HepG2 (cell line): ENCODE data around the gene PARP16. TPM values are rescaled to one million over a fixed set of nuclear protein-coding genes. Genes with fewer than 3 reads are reported as not detected.

Experiments
- ATAC-seq: fragments of 200-7000 bp; cut with Tn5 transposase; 3 replicates; pipeline ENCODE4 v1.9.1; 2020; ENCODE audit warnings: mild to moderate bottlenecking, moderate library complexity
- BruUV-seq: library from RNA; stranded (reverse); fragments of 400-500 nt; replicated peaks from 2 replicates; lab custom pipeline; 2021; lab: Mats Ljungman, UMichigan
- CTCF ChIA-PET: fragments of 300-600 bp; formaldehyde crosslinking; extraction: SDS; loops from one replicate; lab custom pipeline; 2021; ENCODE audit warnings: low total read pairs, inconsistent platforms, low intra/inter-chr PET ratio; lab: Yijun Ruan, JAX
- POLR2A ChIA-PET: fragments of 350-600 bp; sonication (Branson Sonifier 250); formaldehyde crosslinking; loops from one replicate; lab custom pipeline; 2020; ENCODE audit warnings: antibody characterized with exemption, inconsistent platforms; lab: Yijun Ruan, JAX
- DNase-seq: peaks from one replicate; pipeline ENCODE4 v3.0.0-alpha.2; 2015; ENCODE audit warnings: low spot score
- FAIRE-seq: peaks from 3 replicates; lab custom pipeline; 2011; peaks lifted over from hg19 to GRCh38; lab: Jason Lieb, UNC
- H2AFZ ChIP-seq: one replicate; pipeline ENCODE4 v1.6.1; 2011; ENCODE audit warnings: low read length, inconsistent platforms
- H3K27ac ChIP-seq: fragments of 300-600 bp; 3 replicates; pipeline ENCODE4 v1.8.0; 2011; ENCODE audit warnings: mixed run types, mild to moderate bottlenecking, mixed read lengths, low read length, inconsistent platforms; ENCODE audit not compliant: insufficient read depth; ENCODE audit errors: extremely low read length
- H3K27me3 ChIP-seq, 2 experiments: fragments of 200-600 bp in 1 of 2; 2 replicates in 1 of 2; 3 replicates in 1 of 2; pipeline versions ENCODE4 v1.6.0 to v1.8.0; 2011; ENCODE audit warnings: low read length in 2 of 2, mild to moderate bottlenecking in 2 of 2, moderate library complexity in 2 of 2, inconsistent platforms in 1 of 2; ENCODE audit not compliant: insufficient read depth in 2 of 2, control insufficient read depth in 1 of 2
- H3K36me3 ChIP-seq, 2 experiments: fragments of 200-600 bp in 1 of 2; replicated peaks in 1 of 2; 2 replicates in 1 of 2; 3 replicates in 1 of 2; pipeline versions ENCODE4 v1.5.1 to v1.8.0; 2011; ENCODE audit warnings: low read length in 2 of 2, inconsistent platforms in 1 of 2; ENCODE audit not compliant: insufficient read depth in 2 of 2, control insufficient read depth in 1 of 2
- H3K4me1 ChIP-seq: 2 replicates; pipeline ENCODE4 v1.5.1; 2012; ENCODE audit warnings: low read length, inconsistent platforms; ENCODE audit not compliant: insufficient read depth
- H3K4me2 ChIP-seq: 2 replicates; pipeline ENCODE4 v1.6.0; 2011; ENCODE audit warnings: low read depth, low read length, inconsistent platforms
- H3K4me3 ChIP-seq, 3 experiments: fragments of 200-600 bp in 1 of 3; sonication (generic), shearing (Covaris generic) in 1 of 3; replicated peaks in 1 of 3; 2 replicates each; pipeline ENCODE4 v1.5.1; 2011 to 2016; ENCODE audit warnings: low read length in 3 of 3, inconsistent platforms in 2 of 3, low read depth in 2 of 3, mild to moderate bottlenecking in 2 of 3, control low read depth in 1 of 3, mixed read lengths in 1 of 3; ENCODE audit not compliant: insufficient read depth in 1 of 3
- H3K79me2 ChIP-seq: one replicate; pipeline ENCODE4 v1.6.1; 2011; ENCODE audit warnings: low read length, inconsistent platforms; ENCODE audit not compliant: insufficient read depth
- H3K9ac ChIP-seq: 2 replicates; pipeline ENCODE4 v1.6.0; 2011; ENCODE audit warnings: mild to moderate bottlenecking, low read depth, low read length, inconsistent platforms; ENCODE audit not compliant: insufficient read depth
- H3K9me3 ChIP-seq: 2 replicates; pipeline ENCODE4 v1.5.1; 2012; ENCODE audit warnings: mild to moderate bottlenecking, low read length
- H4K20me1 ChIP-seq: 2 replicates; pipeline ENCODE4 v1.6.0; 2011; ENCODE audit warnings: inconsistent platforms, mild to moderate bottlenecking, low read length, moderate library complexity; ENCODE audit not compliant: insufficient read depth
- BRCA1 ChIP-seq: sonication (generic); formaldehyde crosslinking; IDR thresholded peaks from 2 replicates; pipeline ENCODE4 v1.4.0; 2020; ENCODE audit warnings: missing genetic modification reagents
- CSRNP1 ChIP-seq: sonication (generic); formaldehyde crosslinking; IDR thresholded peaks from 2 replicates; pipeline ENCODE4 v1.8.1; 2023; ENCODE audit warnings: mild to moderate bottlenecking, missing genetic modification reagents
- DNMT1 ChIP-seq: sonication (generic); formaldehyde crosslinking; IDR thresholded peaks from 2 replicates; pipeline ENCODE4 v1.5.1; 2020; ENCODE audit warnings: mild to moderate bottlenecking, missing genetic modification reagents
- FOXK1 ChIP-seq: sonication (generic); formaldehyde crosslinking; IDR thresholded peaks from 2 replicates; pipeline ENCODE4 v1.4.0; 2020; ENCODE audit warnings: low read depth, missing genetic modification reagents, borderline replicate concordance
- GATAD2A ChIP-seq: IDR thresholded peaks from 2 replicates; pipeline ENCODE4 v1.6.1; 2016
- GFI1 ChIP-seq: sonication (generic); formaldehyde crosslinking; IDR thresholded peaks from 2 replicates; pipeline ENCODE4 v1.5.0; 2020; ENCODE audit warnings: missing genetic modification reagents, mild to moderate bottlenecking, borderline replicate concordance
- HNRNPK ChIP-seq: fragments of 200-400 bp; formaldehyde crosslinking; IDR thresholded peaks from 2 replicates; pipeline ENCODE4 v1.6.1; 2018; ENCODE audit warnings: low read length, low read depth, moderate library complexity, mild to moderate bottlenecking; ENCODE audit not compliant: poor library complexity, severe bottlenecking
- NKX3-1 ChIP-seq: sonication (generic); formaldehyde crosslinking; IDR thresholded peaks from 2 replicates; pipeline ENCODE4 v1.5.0; 2020; ENCODE audit warnings: missing genetic modification reagents
- PHF5A ChIP-seq: IDR thresholded peaks from one replicate; pipeline ENCODE4 v1.6.1; 2018; ENCODE audit warnings: low read depth, missing genetic modification reagents; ENCODE audit not compliant: unreplicated experiment
- PTBP1 ChIP-seq: fragments of 200-400 bp; formaldehyde crosslinking; IDR thresholded peaks from 2 replicates; pipeline ENCODE4 v1.6.1; 2018; ENCODE audit warnings: low read length, low read depth; ENCODE audit not compliant: poor library complexity, severe bottlenecking
- RFXAP ChIP-seq: sonication (generic); formaldehyde crosslinking; IDR thresholded peaks from 2 replicates; pipeline ENCODE4 v1.4.0; 2020; ENCODE audit warnings: missing genetic modification reagents, borderline replicate concordance
- ZBTB38 ChIP-seq: sonication (generic); formaldehyde crosslinking; IDR thresholded peaks from 2 replicates; pipeline ENCODE4 v1.5.1; 2020; ENCODE audit warnings: mild to moderate bottlenecking, missing genetic modification reagents
- ZNF24 ChIP-seq: fragments of 450-650 bp; IDR thresholded peaks from 2 replicates; pipeline ENCODE4 v1.6.1; 2017; ENCODE audit warnings: antibody characterized with exemption, mild to moderate bottlenecking
- ZNF589 ChIP-seq: sonication (generic); formaldehyde crosslinking; conservative IDR thresholded peaks from 2 replicates; pipeline ENCODE4 v1.8.0; 2022; ENCODE audit warnings: mild to moderate bottlenecking, moderate library complexity, missing genetic modification reagents
- ZNF777 ChIP-seq: sonication (generic); formaldehyde crosslinking; IDR thresholded peaks from 2 replicates; pipeline ENCODE4 v1.4.0; 2020; ENCODE audit warnings: missing genetic modification reagents
- ZSCAN22 ChIP-seq: sonication (generic); formaldehyde crosslinking; IDR thresholded peaks from 2 replicates; pipeline ENCODE4 v1.4.0; 2020; ENCODE audit warnings: mild to moderate bottlenecking, missing genetic modification reagents
- WGBS: methylation state at CpG from one replicate; pipeline ENCODE4 v1.1.6; 2017; ENCODE audit warnings: low lambda C conversion rate; 5-methylcytosine and 5-hydroxymethylcytosine counted together
- in situ Hi-C: cut with HindIII; loops from 2 replicates; pipeline ENCODE4 v1.10.0; 2017; ENCODE audit warnings: low pct_unique_long_range_greater_than_20kb; ENCODE audit not compliant: extremely low pct_ligation_motif_present
- intact Hi-C: fragments of 100-400 bp; cut with micrococcal nuclease; formaldehyde crosslinking; loops from one replicate; pipeline ENCODE4 v1.10.0; 2022; ENCODE audit not compliant: unreplicated experiment
- polyA plus RNA-seq, 8 experiments: library from polyadenylated mRNA; depleted of rRNA in 3 of 8; stranded (reverse) in 7 of 8; unstranded in 1 of 8; fragments of >200 nt; fragmentation: Illumina TruSeq in 4 of 8; extraction: Trizol in 4 of 8; gene quantifications; 2 replicates each; pipeline versions ENCODE4 v1.2.1 to v1.2.3, GENCODE V29; 2011 to 2016; ENCODE audit warnings: low read depth in 4 of 8, missing spikeins in 1 of 8, mixed read lengths in 1 of 8; ENCODE audit not compliant: insufficient read depth in 1 of 8
- total RNA-seq, 5 experiments: library from RNA; depleted of rRNA; stranded (reverse); fragments of >200 nt; fragmentation: Illumina TruSeq; extraction: Trizol; gene quantifications; 2 replicates each; pipeline ENCODE4 v1.2.3, GENCODE V29; 2016; ENCODE audit warnings: low read depth in 1 of 5
- TF ChIP-seq, protein P1 (sequence below): sonication (generic); formaldehyde crosslinking; IDR thresholded peaks from 2 replicates; pipeline ENCODE4 v1.4.0; 2020; ENCODE audit warnings: missing genetic modification reagents, borderline replicate concordance

PARP16 gene
- total and polyA plus RNA-seq, 2 of the 13 experiments (the other 11 are each of a cell fraction or from before 2014, with no cell fraction given) = 6.8 to 7.6 TPM

DNA sequence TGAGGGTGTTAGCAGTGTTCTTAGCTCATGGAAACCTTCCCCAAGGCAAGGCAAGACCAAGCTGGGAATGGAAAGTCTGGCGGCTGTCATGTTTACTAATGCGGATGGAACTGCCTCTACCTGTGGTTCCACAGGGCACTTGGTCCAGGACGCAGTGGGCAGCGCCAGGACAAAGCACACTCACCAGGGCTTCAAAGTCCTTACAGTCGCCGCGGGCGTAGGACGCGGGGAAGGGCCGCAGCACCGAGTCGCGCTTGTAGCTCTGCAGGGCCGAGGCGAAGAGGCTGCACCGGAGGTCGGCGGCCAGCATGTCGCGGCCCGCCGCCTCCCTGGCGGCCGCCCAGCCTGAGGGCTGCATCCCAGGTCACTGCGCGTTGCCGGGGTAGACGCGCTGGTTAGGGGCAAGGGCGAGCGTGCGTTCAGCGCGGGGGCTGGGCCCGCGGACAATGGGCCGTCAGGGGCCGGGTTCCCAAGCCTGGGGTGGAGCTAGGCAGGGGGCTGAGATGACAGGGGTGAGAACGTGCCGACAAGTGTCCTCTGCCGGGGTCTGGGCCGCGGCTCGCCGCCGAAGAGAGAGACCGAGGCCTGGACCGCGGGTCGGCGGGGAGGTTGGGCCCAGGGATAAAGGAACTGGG is 497 bp downstream of the PARP16 start:
- Histone ChIP-seq H3K9me3 (no peaks in the 10 kb centered on the region), H3K27me3 (no peaks in the 10 kb centered on the region; a peak in 1 of 5 replicates), H3K27ac (peak overlapping the region; percentile 88), H3K4me3 (peak overlapping the region; percentile 53 to 82 (median 78)), H2AFZ (peak overlapping the region; percentile 70), H3K4me2 (peak overlapping the region; percentile 93), H4K20me1 (no peaks in the 10 kb centered on the region), H3K79me2 (no peaks in the 10 kb centered on the region), H3K9ac (peak overlapping the region; percentile 75), H3K4me1 (peaks cover 46% of the 10 kb centered on the region), H3K36me3 (no peaks in the 10 kb centered on the region)
- DNase-seq = peak; percentile 34
- in situ Hi-C loops = no loop called here
- no peak for FAIRE-seq
- ATAC-seq = peak; percentile 83
- ChIA-PET CTCF (no interaction called here), POLR2A (interaction anchor here (0.6 to 3.8 kb wide), 12 partner anchors 11 to 615 kb away, joined by 3 to 46 read pairs (median 4); partner anchors contain the start of genes CLPX, RNU5B-1 and SLC51B)
- intact Hi-C loops = no loop called here
- BruUV-seq = no TSS peak
- WGBS = 1% methylated on average over 12 of the region's 52 CpGs
- TF ChIP-seq CSRNP1 = peak; percentile 79
- peak; percentile 78; the same call in 1 of the 2 replicates for TF ChIP-seq DNMT1 (CRISPR knock-in tag)
- TF ChIP-seq PTBP1 = no peak
- TF ChIP-seq, protein P1, sequence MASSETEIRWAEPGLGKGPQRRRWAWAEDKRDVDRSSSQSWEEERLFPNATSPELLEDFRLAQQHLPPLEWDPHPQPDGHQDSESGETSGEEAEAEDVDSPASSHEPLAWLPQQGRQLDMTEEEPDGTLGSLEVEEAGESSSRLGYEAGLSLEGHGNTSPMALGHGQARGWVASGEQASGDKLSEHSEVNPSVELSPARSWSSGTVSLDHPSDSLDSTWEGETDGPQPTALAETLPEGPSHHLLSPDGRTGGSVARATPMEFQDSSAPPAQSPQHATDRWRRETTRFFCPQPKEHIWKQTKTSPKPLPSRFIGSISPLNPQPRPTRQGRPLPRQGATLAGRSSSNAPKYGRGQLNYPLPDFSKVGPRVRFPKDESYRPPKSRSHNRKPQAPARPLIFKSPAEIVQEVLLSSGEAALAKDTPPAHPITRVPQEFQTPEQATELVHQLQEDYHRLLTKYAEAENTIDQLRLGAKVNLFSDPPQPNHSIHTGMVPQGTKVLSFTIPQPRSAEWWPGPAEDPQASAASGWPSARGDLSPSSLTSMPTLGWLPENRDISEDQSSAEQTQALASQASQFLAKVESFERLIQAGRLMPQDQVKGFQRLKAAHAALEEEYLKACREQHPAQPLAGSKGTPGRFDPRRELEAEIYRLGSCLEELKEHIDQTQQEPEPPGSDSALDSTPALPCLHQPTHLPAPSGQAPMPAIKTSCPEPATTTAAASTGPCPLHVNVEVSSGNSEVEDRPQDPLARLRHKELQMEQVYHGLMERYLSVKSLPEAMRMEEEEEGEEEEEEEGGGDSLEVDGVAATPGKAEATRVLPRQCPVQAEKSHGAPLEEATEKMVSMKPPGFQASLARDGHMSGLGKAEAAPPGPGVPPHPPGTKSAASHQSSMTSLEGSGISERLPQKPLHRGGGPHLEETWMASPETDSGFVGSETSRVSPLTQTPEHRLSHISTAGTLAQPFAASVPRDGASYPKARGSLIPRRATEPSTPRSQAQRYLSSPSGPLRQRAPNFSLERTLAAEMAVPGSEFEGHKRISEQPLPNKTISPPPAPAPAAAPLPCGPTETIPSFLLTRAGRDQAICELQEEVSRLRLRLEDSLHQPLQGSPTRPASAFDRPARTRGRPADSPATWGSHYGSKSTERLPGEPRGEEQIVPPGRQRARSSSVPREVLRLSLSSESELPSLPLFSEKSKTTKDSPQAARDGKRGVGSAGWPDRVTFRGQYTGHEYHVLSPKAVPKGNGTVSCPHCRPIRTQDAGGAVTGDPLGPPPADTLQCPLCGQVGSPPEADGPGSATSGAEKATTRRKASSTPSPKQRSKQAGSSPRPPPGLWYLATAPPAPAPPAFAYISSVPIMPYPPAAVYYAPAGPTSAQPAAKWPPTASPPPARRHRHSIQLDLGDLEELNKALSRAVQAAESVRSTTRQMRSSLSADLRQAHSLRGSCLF (CRISPR knock-in tag) = 0 out of 2 replicates have a peak, but pooled peaks have one; percentile 61
- peak; percentile 56; the same call in 1 of the 2 replicates for TF ChIP-seq RFXAP (CRISPR knock-in tag)
- peak; percentile 80 for TF ChIP-seq ZNF777 (CRISPR knock-in tag)
- TF ChIP-seq GATAD2A = no peak; the same call in 1 of the 2 replicates
- peak; percentile 12; the same call in 1 of the 2 replicates for TF ChIP-seq NKX3-1
- TF ChIP-seq FOXK1 (CRISPR knock-in tag) = 0 out of 2 replicates have a peak, but pooled peaks have one; percentile 27
- TF ChIP-seq ZNF24 = no peak
- peak; percentile 84; the same call in 1 of the 2 replicates for TF ChIP-seq BRCA1
- peak; percentile 62 for TF ChIP-seq ZBTB38 (CRISPR knock-in tag)
- TF ChIP-seq GFI1 (CRISPR knock-in tag) = 0 out of 2 replicates have a peak, but pooled peaks have one; percentile 30
- TF ChIP-seq ZSCAN22 (CRISPR knock-in tag) = peak; percentile 69; the same call in 1 of the 2 replicates
- TF ChIP-seq HNRNPK = peak; percentile 75
- TF ChIP-seq ZNF589 (CRISPR knock-in tag) = 0 out of 2 replicates have a peak, but pooled peaks have one; percentile 24
- no peak for TF ChIP-seq PHF5A (CRISPR knock-in tag)
